Progenitor cell of endocrine pancreas (in vitro differentiated cells): Measurements from ENCODE around the gene CDC42EP3. TPM values are rescaled to one million over a fixed set of nuclear protein-coding genes. Genes with fewer than 3 reads are reported as not detected.

Experiments
- DNase-seq: peaks from one replicate; pipeline ENCODE4 v3.0.0; 2021; ENCODE audit warnings: low spot score; ENCODE audit not compliant: unreplicated experiment
- H3K27ac Mint-ChIP-seq: 2 replicates; pipeline ENCODE4 v1.8.0; 2021; ENCODE audit warnings: mild to moderate bottlenecking, moderate library complexity, mixed read lengths
- H3K27me3 Mint-ChIP-seq: 2 replicates; pipeline ENCODE4 v1.8.0; 2021; ENCODE audit warnings: mixed read lengths
- H3K36me3 Mint-ChIP-seq: 2 replicates; pipeline ENCODE4 v1.8.0; 2022; ENCODE audit warnings: mixed read lengths; ENCODE audit not compliant: insufficient read depth
- H3K4me1 Mint-ChIP-seq: 2 replicates; pipeline ENCODE4 v1.8.0; 2021; ENCODE audit warnings: low read depth, mixed read lengths
- H3K4me3 Mint-ChIP-seq: 2 replicates; pipeline ENCODE4 v1.8.0; 2021; ENCODE audit warnings: low read depth, mild to moderate bottlenecking, moderate library complexity, mixed read lengths
- H3K9me3 Mint-ChIP-seq: 2 replicates; pipeline ENCODE4 v1.8.0; 2021; ENCODE audit warnings: low read depth, mixed read lengths
- total RNA-seq: library from RNA; stranded (reverse); gene quantifications from 2 replicates; pipeline ENCODE4 v1.2.1, GENCODE V29; 2021
- TF ChIP-seq, protein P1 (sequence below): fragments of 200-600 bp; sonication (generic); IDR thresholded peaks from one replicate; pipeline ENCODE4 v1.5.0; 2021; ENCODE audit warnings: antibody characterized with exemption, mild to moderate bottlenecking; ENCODE audit not compliant: unreplicated experiment

The CDC42EP3 gene
- total RNA-seq, 1 donor from 2014 or later = 43.1 TPM

GRCh38 chr2:37645836-37646235 is 25.6 kb downstream of the CDC42EP3 start:
- H3K9me3 Mint-ChIP-seq = no peaks in the 10 kb centered on the region
- H3K4me3 Mint-ChIP-seq = no peak overlapping the region
- no peak for DNase-seq
- no peak overlapping the region for H3K27ac Mint-ChIP-seq
- TF ChIP-seq, protein P1, sequence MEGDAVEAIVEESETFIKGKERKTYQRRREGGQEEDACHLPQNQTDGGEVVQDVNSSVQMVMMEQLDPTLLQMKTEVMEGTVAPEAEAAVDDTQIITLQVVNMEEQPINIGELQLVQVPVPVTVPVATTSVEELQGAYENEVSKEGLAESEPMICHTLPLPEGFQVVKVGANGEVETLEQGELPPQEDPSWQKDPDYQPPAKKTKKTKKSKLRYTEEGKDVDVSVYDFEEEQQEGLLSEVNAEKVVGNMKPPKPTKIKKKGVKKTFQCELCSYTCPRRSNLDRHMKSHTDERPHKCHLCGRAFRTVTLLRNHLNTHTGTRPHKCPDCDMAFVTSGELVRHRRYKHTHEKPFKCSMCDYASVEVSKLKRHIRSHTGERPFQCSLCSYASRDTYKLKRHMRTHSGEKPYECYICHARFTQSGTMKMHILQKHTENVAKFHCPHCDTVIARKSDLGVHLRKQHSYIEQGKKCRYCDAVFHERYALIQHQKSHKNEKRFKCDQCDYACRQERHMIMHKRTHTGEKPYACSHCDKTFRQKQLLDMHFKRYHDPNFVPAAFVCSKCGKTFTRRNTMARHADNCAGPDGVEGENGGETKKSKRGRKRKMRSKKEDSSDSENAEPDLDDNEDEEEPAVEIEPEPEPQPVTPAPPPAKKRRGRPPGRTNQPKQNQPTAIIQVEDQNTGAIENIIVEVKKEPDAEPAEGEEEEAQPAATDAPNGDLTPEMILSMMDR = no peak
- peaks cover 18% of the 10 kb centered on the region for H3K4me1 Mint-ChIP-seq
- peaks cover 58% of the 10 kb centered on the region for H3K36me3 Mint-ChIP-seq
- no peaks in the 10 kb centered on the region for H3K27me3 Mint-ChIP-seq

DNA sequence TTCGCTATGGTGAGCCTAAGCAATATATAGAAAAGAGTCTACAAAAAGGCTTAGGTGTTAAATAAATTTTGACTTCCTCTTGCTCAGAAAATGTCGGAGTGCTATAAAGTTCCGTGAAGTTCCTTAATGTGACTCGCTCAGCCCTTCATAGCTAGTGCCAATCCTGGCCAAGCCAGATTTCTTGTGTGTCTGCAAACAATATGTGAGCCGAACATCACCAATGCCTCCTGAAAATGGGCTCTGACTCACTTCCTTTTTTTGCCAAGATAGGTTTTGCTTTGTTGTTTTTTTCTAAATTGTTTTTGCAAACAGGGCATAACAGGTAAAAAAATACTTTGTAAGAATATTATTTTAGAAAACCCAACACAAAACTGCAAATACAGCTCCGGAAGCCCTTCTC is 26.1 kb downstream of the CDC42EP3 start:
- Mint-ChIP-seq H3K4me1 (peaks cover 18% of the 10 kb centered on the region), H3K27me3 (no peaks in the 10 kb centered on the region), H3K27ac (no peak overlapping the region), H3K36me3 (peaks cover 58% of the 10 kb centered on the region), H3K4me3 (no peak overlapping the region), H3K9me3 (no peaks in the 10 kb centered on the region)
- DNase-seq = no peak
- TF ChIP-seq, protein P1 = no peak

DNA sequence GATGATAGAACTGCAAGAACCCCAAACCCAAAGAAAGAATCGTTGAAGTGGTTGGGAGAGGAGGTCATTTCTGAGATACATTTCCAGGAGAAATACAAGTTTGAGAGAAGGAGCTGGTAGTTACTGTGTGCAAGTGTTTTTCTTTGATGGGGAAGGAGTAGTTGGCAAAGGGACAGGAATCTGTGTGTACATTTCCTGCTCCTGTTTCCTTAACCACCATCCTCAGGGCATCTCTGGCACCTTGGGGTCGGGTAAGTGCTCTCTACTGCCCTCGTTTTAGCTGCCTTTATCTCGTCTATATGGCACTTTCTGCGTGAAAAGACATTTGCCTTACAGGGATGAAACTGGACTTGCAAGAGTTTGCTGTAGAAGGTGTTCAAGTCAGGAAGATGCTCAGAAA is 27.3 kb downstream of the CDC42EP3 start:
- Mint-ChIP-seq H3K4me3 (no peak overlapping the region), H3K36me3 (peaks cover 59% of the 10 kb centered on the region), H3K27ac (peak overlapping the region; percentile 85), H3K27me3 (no peaks in the 10 kb centered on the region), H3K4me1 (peaks cover 18% of the 10 kb centered on the region), H3K9me3 (no peaks in the 10 kb centered on the region)
- TF ChIP-seq, protein P1 = no peak
- DNase-seq = no peak

- DNase-seq = no peak
- no peak overlapping the region for H3K4me3 Mint-ChIP-seq
- peaks cover 18% of the 10 kb centered on the region for H3K4me1 Mint-ChIP-seq
- no peak overlapping the region for H3K27ac Mint-ChIP-seq
- TF ChIP-seq, protein P1 = no peak
- H3K36me3 Mint-ChIP-seq = peaks cover 59% of the 10 kb centered on the region
- H3K9me3 Mint-ChIP-seq = no peaks in the 10 kb centered on the region
- no peaks in the 10 kb centered on the region for H3K27me3 Mint-ChIP-seq
Observed at GRCh38 chr2:37643730-37644078, 27.7 kb downstream of the CDC42EP3 start.

DNA sequence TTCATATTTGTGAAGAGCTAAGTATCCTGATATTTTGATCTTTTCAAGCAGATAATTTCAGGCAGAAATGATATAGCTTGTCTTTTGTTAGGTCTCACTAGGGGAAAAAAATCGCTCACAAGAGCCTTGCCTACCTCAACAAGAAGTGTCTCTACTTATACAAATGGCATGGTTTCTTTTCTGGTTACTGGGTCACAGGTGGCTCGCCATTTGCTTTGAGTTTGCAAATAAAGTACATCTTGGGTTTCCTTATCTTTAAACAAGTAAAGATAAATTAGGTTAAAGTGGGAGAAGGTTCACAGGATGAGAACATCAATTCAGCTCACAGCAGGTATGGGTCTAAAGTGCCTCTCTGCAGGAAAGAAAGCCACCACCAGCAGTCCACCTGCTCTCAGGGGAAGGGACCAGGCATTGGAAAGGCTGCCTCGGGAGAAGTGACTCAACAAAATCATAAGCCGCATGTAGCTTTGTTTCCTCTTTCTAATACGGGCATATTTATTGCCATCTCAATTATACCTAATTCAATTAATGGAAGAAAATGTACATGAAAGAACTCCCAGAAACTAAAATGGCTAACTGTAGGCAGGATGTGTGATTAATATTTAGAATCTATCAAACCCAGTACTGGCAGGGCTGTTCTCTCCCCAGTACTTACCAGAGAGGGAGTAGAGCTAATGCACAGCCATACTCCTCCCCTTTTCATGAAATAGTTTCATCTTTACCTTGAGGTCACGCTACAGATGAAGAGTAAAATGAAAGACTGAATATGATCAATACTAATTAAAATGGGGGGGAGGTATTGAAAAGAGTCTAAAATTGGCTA is 28.3 kb downstream of the CDC42EP3 start:
- peak overlapping the region; percentile 51 for H3K27ac Mint-ChIP-seq
- H3K27me3 Mint-ChIP-seq = no peaks in the 10 kb centered on the region
- DNase-seq = no peak
- H3K36me3 Mint-ChIP-seq = peaks cover 57% of the 10 kb centered on the region
- TF ChIP-seq, protein P1 = no peak
- H3K9me3 Mint-ChIP-seq = no peaks in the 10 kb centered on the region
- no peak overlapping the region for H3K4me3 Mint-ChIP-seq
- peaks cover 18% of the 10 kb centered on the region for H3K4me1 Mint-ChIP-seq
